GM10248 (cell line): ENCODE results near the gene EFNB2.

Source experiments
- CTCF ChIA-PET: fragments of 300-600 bp; sonication (Branson Sonifier 250); formaldehyde crosslinking; extraction: SDS; loops from one replicate; lab custom pipeline; 2021; ENCODE audit warnings: antibody characterized with exemption; lab: Yijun Ruan, JAX
- POLR2A ChIA-PET: fragments of 350-650 bp; sonication (Branson Sonifier 250); formaldehyde crosslinking; extraction: SDS; loops from one replicate; lab custom pipeline; 2020; ENCODE audit warnings: antibody characterized with exemption; lab: Yijun Ruan, JAX
- DNase-seq: peaks from one replicate; pipeline ENCODE4 v3.0.0; 2012; ENCODE audit errors: extremely low spot score
- TF ChIP-seq, protein P1 (sequence below): IDR thresholded peaks from 2 replicates; pipeline ENCODE4 v1.5.1; 2012; ENCODE audit warnings: mild to moderate bottlenecking, low read depth; ENCODE audit errors: extremely low read depth, missing control alignments, control extremely low read depth

Gene EFNB2

GRCh38 chr13:106569233-106570095 lies 34.0 kb upstream of the EFNB2 start:
- CTCF ChIA-PET = interaction anchor here (0.6 to 2.5 kb wide), 7 partner anchors 10 to 51 kb away, joined by 3 to 8 read pairs (median 3); partner anchors contain the start of gene EFNB2
- TF ChIP-seq, protein P1, sequence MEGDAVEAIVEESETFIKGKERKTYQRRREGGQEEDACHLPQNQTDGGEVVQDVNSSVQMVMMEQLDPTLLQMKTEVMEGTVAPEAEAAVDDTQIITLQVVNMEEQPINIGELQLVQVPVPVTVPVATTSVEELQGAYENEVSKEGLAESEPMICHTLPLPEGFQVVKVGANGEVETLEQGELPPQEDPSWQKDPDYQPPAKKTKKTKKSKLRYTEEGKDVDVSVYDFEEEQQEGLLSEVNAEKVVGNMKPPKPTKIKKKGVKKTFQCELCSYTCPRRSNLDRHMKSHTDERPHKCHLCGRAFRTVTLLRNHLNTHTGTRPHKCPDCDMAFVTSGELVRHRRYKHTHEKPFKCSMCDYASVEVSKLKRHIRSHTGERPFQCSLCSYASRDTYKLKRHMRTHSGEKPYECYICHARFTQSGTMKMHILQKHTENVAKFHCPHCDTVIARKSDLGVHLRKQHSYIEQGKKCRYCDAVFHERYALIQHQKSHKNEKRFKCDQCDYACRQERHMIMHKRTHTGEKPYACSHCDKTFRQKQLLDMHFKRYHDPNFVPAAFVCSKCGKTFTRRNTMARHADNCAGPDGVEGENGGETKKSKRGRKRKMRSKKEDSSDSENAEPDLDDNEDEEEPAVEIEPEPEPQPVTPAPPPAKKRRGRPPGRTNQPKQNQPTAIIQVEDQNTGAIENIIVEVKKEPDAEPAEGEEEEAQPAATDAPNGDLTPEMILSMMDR = no peak
- POLR2A ChIA-PET = no interaction called here
- DNase-seq = no peak

GRCh38 chr13:106568299-106569003 lies 33.0 kb upstream of the EFNB2 start:
- ChIA-PET POLR2A (interaction anchor here (1.8 kb wide), 1 partner anchor 33 kb away, joined by 5 read pairs; the partner anchor contains the start of gene EFNB2), CTCF (interaction anchor here (0.6 to 2.5 kb wide), 6 partner anchors 9 to 52 kb away, joined by 3 to 8 read pairs (median 3); no protein-coding TSS in a partner anchor)
- no peak for DNase-seq
- TF ChIP-seq, protein P1 = no peak

- CTCF ChIA-PET = interaction anchor here (1.9 to 2.5 kb wide), 2 partner anchors 8 to 53 kb away, joined by 6 to 8 read pairs; no protein-coding TSS in a partner anchor
Observed at GRCh38 chr13:106567474-106568298, 32.2 kb upstream of the EFNB2 start, which contains the start of gene ARGLU1. ARGLU1 (minus strand) TSS chr13:106568137; CDS start chr13:106567919, 218 bp downstream.

GRCh38 chr13:106566641-106567473 lies 31.4 kb upstream of the EFNB2 start:
- CTCF ChIA-PET = interaction anchor here (1.1 to 3.9 kb wide), 6 partner anchors 8 to 54 kb away, joined by 3 to 31 read pairs (median 6); no protein-coding TSS in a partner anchor
- POLR2A ChIA-PET = interaction anchor here (1.8 kb wide), 1 partner anchor 31 kb away, joined by 5 read pairs; the partner anchor contains the start of gene EFNB2
- TF ChIP-seq, protein P1 = no peak
- peak; percentile 65 for DNase-seq

More at GRCh38 chr13:106567474-106568298, 32.2 kb upstream of the EFNB2 start, which contains the start of gene ARGLU1:
- POLR2A ChIA-PET = interaction anchor here (1.8 kb wide), 1 partner anchor 32 kb away, joined by 5 read pairs; the partner anchor contains the start of gene EFNB2
- TF ChIP-seq, protein P1 = no peak
- DNase-seq = peak; percentile 91

GRCh38 chr13:106565127-106565775 lies 29.8 kb upstream of the EFNB2 start:
- CTCF ChIA-PET = interaction anchor here (0.7 to 3.9 kb wide), 6 partner anchors 9 to 55 kb away, joined by 3 to 31 read pairs (median 5); no protein-coding TSS in a partner anchor
- no peak for DNase-seq
- POLR2A ChIA-PET = no interaction called here

More at GRCh38 chr13:106565127-106565775, 29.8 kb upstream of the EFNB2 start:
- TF ChIP-seq, protein P1 = no peak
